Spleen (tissue), 11 donors: ENCODE results near the gene DOCK2. TPM values are rescaled to one million over a fixed set of nuclear protein-coding genes. Genes with fewer than 3 reads are reported as not detected.

Experiments
- DNase-seq: peaks from one replicate; pipeline ENCODE4 v3.0.0-alpha.2; 2020
- H3K27ac ChIP-seq, 8 donors: fragments of 200-600 bp; sonication (generic) in 7 of 8; 1 replicate in 4 of 8; 2 replicates in 4 of 8; pipeline versions ENCODE4 v1.5.0 to v1.8.0; 2016 to 2021; ENCODE audit warnings: inconsistent platforms in 4 of 8, mild to moderate bottlenecking in 4 of 8, moderate library complexity in 1 of 8
- H3K27me3 ChIP-seq, 7 donors: fragments of 200-600 bp; sonication (generic) in 6 of 7; replicated peaks in 1 of 7; 1 replicate in 4 of 7; 2 replicates in 3 of 7; pipeline versions ENCODE4 v1.5.0 to v1.8.0; 2016 to 2021; ENCODE audit warnings: inconsistent platforms in 3 of 7, mild to moderate bottlenecking in 1 of 7
- H3K36me3 ChIP-seq, 6 donors: fragments of 200-600 bp; sonication (generic) in 5 of 6; 1 replicate in 4 of 6; 2 replicates in 2 of 6; pipeline versions ENCODE4 v1.5.0 to v1.8.0; 2016 to 2021; ENCODE audit warnings: inconsistent platforms in 2 of 6
- H3K4me1 ChIP-seq, 6 donors: fragments of 200-600 bp; sonication (generic) in 5 of 6; 1 replicate in 3 of 6; 2 replicates in 3 of 6; pipeline versions ENCODE4 v1.5.0 to v1.8.0; 2016 to 2021; ENCODE audit warnings: inconsistent platforms in 3 of 6
- H3K4me3 ChIP-seq, 8 donors: fragments of 200-600 bp; sonication (generic) in 7 of 8; 1 replicate in 4 of 8; 2 replicates in 4 of 8; pipeline versions ENCODE4 v1.5.0 to v1.8.0; 2016 to 2021; ENCODE audit warnings: inconsistent platforms in 4 of 8, mild to moderate bottlenecking in 4 of 8, moderate library complexity in 2 of 8
- H3K9me3 ChIP-seq, 8 donors: fragments of 200-600 bp; sonication (generic) in 7 of 8; 1 replicate in 4 of 8; 2 replicates in 4 of 8; pipeline versions ENCODE4 v1.5.0 to v1.8.0; 2016 to 2021; ENCODE audit warnings: inconsistent platforms in 4 of 8
- POLR2A ChIP-seq, 3 donors: fragments of 450-650 bp; IDR thresholded peaks; one replicate each; pipeline ENCODE4 v1.5.1; 2017; ENCODE audit warnings: antibody characterized with exemption in 3 of 3, mild to moderate bottlenecking in 1 of 3
- POLR2AphosphoS5 ChIP-seq, 3 donors: sonication (generic); formaldehyde crosslinking; IDR thresholded peaks; one replicate each; pipeline ENCODE4 v1.5.1; 2017; ENCODE audit warnings: antibody characterized with exemption in 3 of 3
- WGBS, 5 donors: extraction: QIAGEN DNeasy Blood & Tissue Kit in 3 of 5; methylation state at CpG; one replicate each; pipeline versions ENCODE4 v1.1.5 to v1.1.7; 2013 to 2018; 5-methylcytosine and 5-hydroxymethylcytosine counted together
- intact Hi-C: fragments of 100-400 bp; cut with DNase I; formaldehyde crosslinking; loops from one replicate; pipeline ENCODE4 v1.15.0; 2023; ENCODE audit warnings: low total_unique reads
- polyA plus RNA-seq, 3 donors: library from polyadenylated mRNA; stranded (reverse); fragments of 200-250 nt; gene quantifications; one replicate each; pipeline ENCODE4 v1.2.1, GENCODE V29; 2013
- total RNA-seq, 7 donors: library from RNA; depleted of rRNA in 3 of 7; stranded (reverse); fragments of >200 nt in 3 of 7; fragmentation: NEBNext Ultra II Directional in 4 of 7; extraction: Animal tissue kit (Norgen Biotek cat#: 25700) in 4 of 7; gene quantifications; one replicate each; pipeline versions ENCODE4 v1.1.0 to v1.2.1, GENCODE V29; 2016 to 2021
- TF ChIP-seq, protein P1 (sequence below), 11 experiments: fragments of 200-600 bp in 7 of 11; fragments of 450-650 bp in 4 of 11; sonication (generic) in 4 of 11; IDR thresholded peaks in 8 of 11; conservative IDR thresholded peaks in 3 of 11; 1 replicate in 7 of 11; 2 replicates in 4 of 11; pipeline versions ENCODE4 v1.4.0 to v1.8.0; 2016 to 2021; ENCODE audit warnings: antibody characterized with exemption in 11 of 11, inconsistent platforms in 4 of 11, mild to moderate bottlenecking in 1 of 11
- donor health status: healthy with polysubstance abuse.
- donor health status: DM: no; HTN: no; CAD: no; lungs with moderate emphysema.
- donor health status: DM: no; HTN: no; CAD: no.
- donor health status: Bipolar disorder and iron deficiency.
- donor health status: healthy.
- donor health status: DM: no; HTN: no; CAD: no.
- donor health status: DM: yes; HTN: yes; CAD: no.

DOCK2 gene
- total and polyA plus RNA-seq, 10 donors, result 30.6 to 321 (median 198) TPM

DNA sequence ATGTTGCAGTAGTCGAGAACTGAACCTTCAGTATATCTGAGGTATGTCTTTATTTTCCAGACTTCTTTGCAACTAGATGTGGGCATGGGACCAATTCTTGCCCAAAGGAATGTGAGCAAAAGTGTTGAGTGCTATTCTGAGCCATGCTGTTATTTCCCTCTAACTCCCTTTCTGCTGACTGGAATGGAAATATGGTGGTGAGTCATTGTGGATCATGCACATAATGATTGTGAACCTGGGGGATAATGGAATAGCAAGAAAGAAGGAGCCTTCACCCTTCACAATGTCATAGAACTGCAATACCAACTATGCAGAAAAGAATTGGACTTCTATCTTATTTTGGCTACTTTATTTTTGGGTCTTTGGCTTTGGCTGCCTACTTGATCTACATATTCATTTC lies 10.3 kb upstream of the DOCK2 start:
- no peaks in the 10 kb centered on the region for H3K27me3 ChIP-seq
- no peaks in the 10 kb centered on the region for H3K36me3 ChIP-seq
- DNase-seq, result no peak
- 85 to 94% (median 92%) methylated on average over 1 of the region's 1 CpG for WGBS, 5 donors
- H3K4me3 ChIP-seq, result no peak overlapping the region
- no peak overlapping the region for H3K27ac ChIP-seq
- peaks cover 0 to 5% (median 0%) of the 10 kb centered on the region in 8 donors for H3K9me3 ChIP-seq
- no peaks in the 10 kb centered on the region for H3K4me1 ChIP-seq
- intact Hi-C loops, result no loop called here
- TF ChIP-seq, protein P1, sequence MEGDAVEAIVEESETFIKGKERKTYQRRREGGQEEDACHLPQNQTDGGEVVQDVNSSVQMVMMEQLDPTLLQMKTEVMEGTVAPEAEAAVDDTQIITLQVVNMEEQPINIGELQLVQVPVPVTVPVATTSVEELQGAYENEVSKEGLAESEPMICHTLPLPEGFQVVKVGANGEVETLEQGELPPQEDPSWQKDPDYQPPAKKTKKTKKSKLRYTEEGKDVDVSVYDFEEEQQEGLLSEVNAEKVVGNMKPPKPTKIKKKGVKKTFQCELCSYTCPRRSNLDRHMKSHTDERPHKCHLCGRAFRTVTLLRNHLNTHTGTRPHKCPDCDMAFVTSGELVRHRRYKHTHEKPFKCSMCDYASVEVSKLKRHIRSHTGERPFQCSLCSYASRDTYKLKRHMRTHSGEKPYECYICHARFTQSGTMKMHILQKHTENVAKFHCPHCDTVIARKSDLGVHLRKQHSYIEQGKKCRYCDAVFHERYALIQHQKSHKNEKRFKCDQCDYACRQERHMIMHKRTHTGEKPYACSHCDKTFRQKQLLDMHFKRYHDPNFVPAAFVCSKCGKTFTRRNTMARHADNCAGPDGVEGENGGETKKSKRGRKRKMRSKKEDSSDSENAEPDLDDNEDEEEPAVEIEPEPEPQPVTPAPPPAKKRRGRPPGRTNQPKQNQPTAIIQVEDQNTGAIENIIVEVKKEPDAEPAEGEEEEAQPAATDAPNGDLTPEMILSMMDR (IDR thresholded peaks at IDR 0.05 in 8 of 11, conservative IDR thresholded peaks at IDR 0.05 in 3 of 11), result no peak
- TF ChIP-seq POLR2AphosphoS5 (IDR thresholded peaks at IDR 0.05) (no peak), POLR2A (IDR thresholded peaks at IDR 0.05) (no peak)

- Histone ChIP-seq H3K9me3 (peaks cover 0 to 5% (median 0%) of the 10 kb centered on the region in 8 donors), H3K27ac (no peak overlapping the region), H3K4me1 (no peaks in the 10 kb centered on the region), H3K27me3 (no peaks in the 10 kb centered on the region), H3K4me3 (no peak overlapping the region), H3K36me3 (no peaks in the 10 kb centered on the region)
- 89 to 95% (median 90%) methylated on average over 3 of the region's 3 CpGs for WGBS, 5 donors
- TF ChIP-seq POLR2A (IDR thresholded peaks at IDR 0.05) (no peak), POLR2AphosphoS5 (IDR thresholded peaks at IDR 0.05) (no peak)
- TF ChIP-seq, protein P1 (IDR thresholded peaks at IDR 0.05 in 8 of 11, conservative IDR thresholded peaks at IDR 0.05 in 3 of 11), result no peak
- intact Hi-C loops, result no loop called here
- DNase-seq, result no peak
These were observed 9.5 kb upstream of the DOCK2 start for GRCh38 chr5:169627551-169627950.

DNA sequence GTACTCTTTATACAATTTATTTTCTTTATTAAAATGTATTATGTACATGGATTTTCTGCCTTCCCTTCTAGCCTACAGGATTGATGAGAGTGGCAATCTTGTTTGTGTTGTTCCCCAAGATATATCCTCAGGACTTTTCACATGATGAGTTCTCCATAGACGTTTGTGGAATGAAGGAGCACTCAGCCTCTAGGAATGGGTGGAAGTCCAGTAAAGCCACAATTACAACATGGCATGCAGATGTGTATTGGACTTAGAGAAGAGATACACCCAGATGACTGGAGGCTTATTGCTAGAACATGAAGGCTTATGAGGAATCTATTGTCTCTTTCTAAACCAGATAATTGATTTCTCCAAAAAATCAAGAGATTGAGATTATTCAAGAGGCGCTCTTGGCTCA lies 8.2 kb upstream of the DOCK2 start:
- Histone ChIP-seq H3K27me3 (no peaks in the 10 kb centered on the region), H3K27ac (no peak overlapping the region), H3K4me1 (no peaks in the 10 kb centered on the region), H3K36me3 (no peaks in the 10 kb centered on the region), H3K4me3 (no peak overlapping the region), H3K9me3 (no peaks in the 10 kb centered on the region)
- no peak for TF ChIP-seq POLR2AphosphoS5 (IDR thresholded peaks at IDR 0.05)
- TF ChIP-seq POLR2A (IDR thresholded peaks at IDR 0.05), result no peak
- TF ChIP-seq, protein P1 (IDR thresholded peaks at IDR 0.05 in 8 of 11, conservative IDR thresholded peaks at IDR 0.05 in 3 of 11), result no peak
- intact Hi-C loops, result no loop called here
- WGBS, 5 donors, result 86 to 94% (median 90%) methylated on average over 2 of the region's 2 CpGs
- no peak for DNase-seq

- Histone ChIP-seq H3K36me3 (no peaks in the 10 kb centered on the region), H3K9me3 (peaks cover 0 to 8% (median 0%) of the 10 kb centered on the region in 8 donors), H3K4me1 (no peaks in the 10 kb centered on the region), H3K27me3 (no peaks in the 10 kb centered on the region), H3K4me3 (no peak overlapping the region), H3K27ac (no peak overlapping the region)
- DNase-seq, result no peak
- intact Hi-C loops, result no loop called here
- TF ChIP-seq POLR2AphosphoS5 (IDR thresholded peaks at IDR 0.05), result peak in 1 of 3 donors; percentile 26
- no peak for TF ChIP-seq POLR2A (IDR thresholded peaks at IDR 0.05)
- 66 to 82% (median 74%) methylated on average over 6 of the region's 6 CpGs for WGBS, 5 donors
These were observed 7.1 kb upstream of the DOCK2 start for GRCh38 chr5:169629847-169630548.
